ENCODE data around the gene COX8C.

The COX8C gene

GRCh38 chr14:93317875-93318807, 28.8 kb upstream of the COX8C start:
- peak; percentile 71 for DNase-seq
- TF ChIP-seq CTCF (IDR thresholded peaks at IDR 0.05; ENCODE audit: low read depth, low read length, missing control alignments): no peak
- Histone ChIP-seq H3K36me3 (replicated peaks) (no peaks in the 10 kb centered on the region), H3K27ac (peak overlapping the region; percentile 54), H3K27me3 (replicated peaks) (no peaks in the 10 kb centered on the region), H3K4me3 (ENCODE audit: low read depth, low read length) (no peak overlapping the region)
- in situ Hi-C loops (cut with HindIII; ENCODE audit: low pct_ligation_motif_present, low sequenced_read_pairs): no loop called here

DNA sequence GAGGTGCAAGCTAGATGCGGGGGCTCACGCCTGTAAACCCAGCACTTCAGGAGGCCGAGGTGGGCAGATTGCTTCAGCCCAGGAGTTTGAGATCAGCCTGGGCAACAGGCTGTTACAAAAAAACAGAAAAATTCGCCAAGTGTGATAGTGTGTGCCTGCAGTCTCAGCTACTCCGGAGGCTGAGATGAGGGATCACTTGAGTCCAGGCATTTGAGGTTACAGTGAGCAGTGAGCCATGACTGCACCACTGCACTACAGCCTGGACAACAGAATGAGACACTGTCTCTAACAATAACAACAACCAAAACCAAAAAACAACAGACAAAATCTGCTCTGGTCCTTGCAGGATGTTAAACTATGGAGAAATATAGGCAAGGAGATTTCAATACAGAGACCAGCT, 28.1 kb upstream of the COX8C start:
- Histone ChIP-seq H3K36me3 (replicated peaks) (no peaks in the 10 kb centered on the region), H3K27me3 (replicated peaks) (no peaks in the 10 kb centered on the region), H3K27ac (peak overlapping the region; percentile 54), H3K4me3 (ENCODE audit: low read depth, low read length) (no peak overlapping the region)
- TF ChIP-seq CTCF (IDR thresholded peaks at IDR 0.05; ENCODE audit: low read depth, low read length, missing control alignments): no peak
- peak; percentile 48 for DNase-seq
- in situ Hi-C loops (cut with HindIII; ENCODE audit: low pct_ligation_motif_present, low sequenced_read_pairs): no loop called here

DNA sequence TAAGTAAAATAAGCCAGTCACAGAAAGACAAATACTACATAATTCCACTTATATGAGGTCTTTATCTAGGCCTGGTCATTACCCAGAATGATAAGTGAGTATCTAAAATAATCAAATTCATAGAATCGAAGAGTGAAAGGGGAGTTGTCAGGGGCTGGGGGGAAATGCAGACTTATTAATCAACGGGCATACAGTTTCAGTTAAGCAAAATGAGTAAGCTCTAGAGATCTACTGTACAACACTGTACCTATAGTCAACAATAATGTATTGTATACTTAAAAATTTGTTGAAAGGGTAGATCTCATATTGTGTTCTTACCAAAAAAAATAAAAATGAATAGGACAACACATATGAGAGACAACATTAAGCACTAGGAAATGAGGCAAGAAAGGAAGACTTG, 27.5 kb upstream of the COX8C start:
- peak overlapping the region; percentile 54 for H3K27ac ChIP-seq
- in situ Hi-C loops (cut with HindIII; ENCODE audit: low pct_ligation_motif_present, low sequenced_read_pairs): no loop called here
- no peak for DNase-seq
- no peaks in the 10 kb centered on the region for H3K36me3 ChIP-seq (replicated peaks)
- no peak overlapping the region for H3K4me3 ChIP-seq (ENCODE audit: low read depth, low read length)
- no peak for TF ChIP-seq CTCF (IDR thresholded peaks at IDR 0.05; ENCODE audit: low read depth, low read length, missing control alignments)
- H3K27me3 ChIP-seq (replicated peaks): no peaks in the 10 kb centered on the region

GRCh38 chr14:93319958-93320357, 27.0 kb upstream of the COX8C start:
- in situ Hi-C loops (cut with HindIII; ENCODE audit: low pct_ligation_motif_present, low sequenced_read_pairs): no loop called here
- Histone ChIP-seq H3K27me3 (replicated peaks) (no peaks in the 10 kb centered on the region), H3K4me3 (ENCODE audit: low read depth, low read length) (no peak overlapping the region), H3K27ac (no peak overlapping the region), H3K36me3 (replicated peaks) (no peaks in the 10 kb centered on the region)
- TF ChIP-seq CTCF (IDR thresholded peaks at IDR 0.05; ENCODE audit: low read depth, low read length, missing control alignments): no peak
- no peak for DNase-seq

- DNase-seq: no peak
- Histone ChIP-seq H3K27me3 (replicated peaks) (no peaks in the 10 kb centered on the region), H3K36me3 (replicated peaks) (no peaks in the 10 kb centered on the region), H3K4me3 (ENCODE audit: low read depth, low read length) (no peak overlapping the region), H3K27ac (no peak overlapping the region)
- no peak for TF ChIP-seq CTCF (IDR thresholded peaks at IDR 0.05; ENCODE audit: low read depth, low read length, missing control alignments)
- in situ Hi-C loops (cut with HindIII; ENCODE audit: low pct_ligation_motif_present, low sequenced_read_pairs): no loop called here
Measured at GRCh38 chr14:93320489-93320888, 26.5 kb upstream of the COX8C start.
